Right lobe of liver (tissue), 6 donors: ENCODE measurements around the gene MACROD2. TPM values are rescaled to one million over a fixed set of nuclear protein-coding genes. Genes with fewer than 3 reads are reported as not detected.

Experiments used
- ATAC-seq, 4 donors: fragments of 200-7000 bp; cut with Tn5 transposase; one replicate each; pipeline ENCODE4 v1.9.1; 2020; ENCODE audit warnings: mild to moderate bottlenecking in 4 of 4, moderate library complexity in 4 of 4
- DNase-seq, 3 donors: peaks; one replicate each; pipeline ENCODE4 v3.0.0-alpha.2; 2020
- H3K27ac ChIP-seq, 3 donors: fragments of 200-600 bp; one replicate each; pipeline ENCODE4 v1.8.0; 2022
- H3K27me3 ChIP-seq, 2 donors: fragments of 200-600 bp; one replicate each; pipeline ENCODE4 v1.8.0; 2022
- H3K36me3 ChIP-seq, 4 donors: fragments of 200-600 bp; sonication (generic) in 1 of 4; one replicate each; pipeline versions ENCODE4 v1.5.1 to v1.8.0; 2017 to 2022; ENCODE audit warnings: control low read depth in 1 of 4
- H3K4me1 ChIP-seq, 4 donors: fragments of 200-600 bp; sonication (generic) in 1 of 4; one replicate each; pipeline versions ENCODE4 v1.5.1 to v1.8.0; 2017 to 2022; ENCODE audit warnings: control low read depth in 1 of 4
- H3K4me3 ChIP-seq, 3 donors: fragments of 200-600 bp; one replicate each; pipeline ENCODE4 v1.8.0; 2022
- H3K9me3 ChIP-seq, 4 donors: fragments of 200-600 bp; sonication (generic) in 1 of 4; one replicate each; pipeline versions ENCODE4 v1.5.1 to v1.8.0; 2017 to 2022; ENCODE audit warnings: control low read depth in 1 of 4
- CTCF ChIP-seq, 4 donors: fragments of 200-600 bp in 3 of 4; fragments of 450-650 bp in 1 of 4; IDR thresholded peaks; one replicate each; pipeline versions ENCODE4 v1.5.1 to v1.8.0; 2016 to 2022; ENCODE audit warnings: antibody characterized with exemption in 4 of 4, mild to moderate bottlenecking in 2 of 4
- POLR2A ChIP-seq: fragments of 450-650 bp; IDR thresholded peaks from one replicate; pipeline ENCODE4 v1.6.1; 2017; ENCODE audit warnings: antibody characterized with exemption, mild to moderate bottlenecking
- WGBS: methylation state at CpG from one replicate; pipeline ENCODE4 v1.1.6; 2018; ENCODE audit warnings: low coverage, low lambda C conversion rate; ENCODE audit not compliant: insufficient coverage; ENCODE audit errors: missing lambda C conversion rate; 5-methylcytosine and 5-hydroxymethylcytosine counted together
- intact Hi-C, 2 donors: fragments of 100-400 bp; cut with DNase I; formaldehyde crosslinking; loops; one replicate each; pipeline versions ENCODE4 v1.11.2 to v1.14.1; 2022
- total RNA-seq, 6 experiments: library from RNA; depleted of rRNA in 2 of 6; stranded (reverse); fragments of >200 nt in 2 of 6; fragmentation: NEBNext Ultra II Directional in 3 of 6; extraction: Animal tissue kit (Norgen Biotek cat#: 25700) in 3 of 6; gene quantifications; one replicate each; pipeline versions ENCODE4 v1.1.0 to v1.2.4, GENCODE V29; 2016 to 2023
- donor health status: DM: no; HTN: yes; CAD: no.
- donor health status: DM: no; HTN: no; CAD: no.
- donor health status: DM: no; HTN: no; CAD: no.
- donor health status: DM: no; HTN: yes; CAD: no.
- donor health status: DM: no; HTN: yes; CAD: no.

Gene MACROD2
- total RNA-seq, 6 experiments from 2014 or later, result 1.2 to 5.5 (median 3.3) TPM

- Histone ChIP-seq H3K36me3 (no peaks in the 10 kb centered on the region), H3K4me3 (no peak overlapping the region), H3K27ac (no peak overlapping the region), H3K27me3 (no peaks in the 10 kb centered on the region), H3K4me1 (peaks cover 0 to 2% (median 0%) of the 10 kb centered on the region in 4 donors), H3K9me3 (no peaks in the 10 kb centered on the region)
- intact Hi-C loops, result no loop called here
- DNase-seq (no peak), ATAC-seq (no peak)
- 89% methylated on average over 3 of the region's 4 CpGs for WGBS
- TF ChIP-seq CTCF (IDR thresholded peaks at IDR 0.05) (no peak), POLR2A (no peak)
These were observed 865.8 kb downstream of the MACROD2 start for GRCh38 chr20:14861028-14861699.

GRCh38 chr20:14865169-14865568, 869.9 kb downstream of the MACROD2 start:
- ATAC-seq, result peak in 1 of 4 donors; percentile 7
- no peaks in the 10 kb centered on the region for H3K36me3 ChIP-seq
- H3K27ac ChIP-seq, result no peak overlapping the region
- H3K9me3 ChIP-seq, result no peaks in the 10 kb centered on the region
- no peaks in the 10 kb centered on the region for H3K27me3 ChIP-seq
- no peak overlapping the region for H3K4me3 ChIP-seq
- no peak for TF ChIP-seq CTCF (IDR thresholded peaks at IDR 0.05)
- TF ChIP-seq POLR2A, result no peak
- WGBS, result 70% methylated on average over 3 of the region's 3 CpGs
- H3K4me1 ChIP-seq, result peaks cover 0 to 2% (median 0%) of the 10 kb centered on the region in 4 donors
- no peak for DNase-seq
- intact Hi-C loops, result no loop called here

GRCh38 chr20:14865731-14866130, 870.4 kb downstream of the MACROD2 start:
- no peak for DNase-seq
- Histone ChIP-seq H3K27me3 (no peaks in the 10 kb centered on the region), H3K27ac (no peak overlapping the region), H3K36me3 (no peaks in the 10 kb centered on the region), H3K4me1 (peaks cover 0 to 2% (median 0%) of the 10 kb centered on the region in 4 donors), H3K4me3 (no peak overlapping the region), H3K9me3 (no peaks in the 10 kb centered on the region)
- intact Hi-C loops, result no loop called here
- no peak for TF ChIP-seq POLR2A
- no peak for TF ChIP-seq CTCF (IDR thresholded peaks at IDR 0.05)
- ATAC-seq, result no peak

- intact Hi-C loops, result no loop called here
- ATAC-seq (no peak), DNase-seq (no peak)
- no peaks in the 10 kb centered on the region for H3K36me3 ChIP-seq
- H3K27ac ChIP-seq, result no peak overlapping the region
- 62% methylated on average over 4 of the region's 4 CpGs for WGBS
- no peaks in the 10 kb centered on the region for H3K27me3 ChIP-seq
- H3K4me3 ChIP-seq, result no peak overlapping the region
- peaks cover 0 to 2% (median 0%) of the 10 kb centered on the region in 4 donors for H3K4me1 ChIP-seq
- TF ChIP-seq CTCF (IDR thresholded peaks at IDR 0.05) (no peak), POLR2A (no peak)
- no peaks in the 10 kb centered on the region for H3K9me3 ChIP-seq
These were observed 871.7 kb downstream of the MACROD2 start for GRCh38 chr20:14866841-14867514.
